ENCODE data around the gene LSM3. TPM values are rescaled to one million over a fixed set of nuclear protein-coding genes. Genes with fewer than 3 reads are reported as not detected.

Gene LSM3
- total and polyA plus RNA-seq, 9 of the 15 experiments (the other 6 are each of a cell fraction or from before 2014, with no cell fraction given) = 33.8 to 203 (median 61.2) TPM

GRCh38 chr3:14206548-14207177 is 28.0 kb downstream of the LSM3 start (continued):
- TF ChIP-seq CTCF (IDR thresholded peaks at IDR 0.05 in 2 of 3, conservative IDR thresholded peaks at IDR 0.05 in 1 of 3; ENCODE audit: insufficient read depth in 2 of 3, low read depth in 1 of 3, low read length in 3 of 3) (peak; percentile 41 to 44 (median 42); a peak in 5 of 6 replicates), SAFB2 (IDR thresholded peaks at IDR 0.05; ENCODE audit: borderline replicate concordance, low read depth, low read length, severe bottlenecking) (no peak), HMBOX1 (IDR thresholded peaks at IDR 0.05) (no peak), THAP7 (CRISPR knock-in tag; IDR thresholded peaks at IDR 0.05) (no peak), ZFPM2 (CRISPR knock-in tag; IDR thresholded peaks at IDR 0.05) (no peak), HDAC6 (IDR thresholded peaks at IDR 0.05; ENCODE audit: low read depth, low read length) (no peak), CEBPB (tag; IDR thresholded peaks at IDR 0.05) (peak; percentile 65), ZNF77 (CRISPR knock-in tag; IDR thresholded peaks at IDR 0.05) (no peak), ZNF274 (IDR thresholded peaks at IDR 0.05; ENCODE audit: borderline replicate concordance, low read depth, low read length) (no peak), TAF9B (IDR thresholded peaks at IDR 0.05; ENCODE audit: partially characterized antibody) (no peak), MEIS2 (IDR thresholded peaks at IDR 0.05; ENCODE audit: partially characterized antibody) (peak; percentile 39), ZNF224 (CRISPR knock-in tag; IDR thresholded peaks at IDR 0.05) (no peak), ARID4B (CRISPR knock-in tag; IDR thresholded peaks at IDR 0.05) (no peak), TFAM (CRISPR knock-in tag; conservative IDR thresholded peaks at IDR 0.05) (no peak), DDX20 (tag; IDR thresholded peaks at IDR 0.05; ENCODE audit: low read depth) (no peak), TCF7 (IDR thresholded peaks at IDR 0.05; ENCODE audit: borderline replicate concordance) (no peak), NONO (IDR thresholded peaks at IDR 0.05; ENCODE audit: low read depth in 2 of 2, low read length in 1 of 2) (no peak), ZNF76 (CRISPR knock-in tag; IDR thresholded peaks at IDR 0.05; ENCODE audit: borderline replicate concordance) (peak; percentile 23; the same call in 1 of the 2 replicates), POLR2B (IDR thresholded peaks at IDR 0.05; ENCODE audit: low read depth, partially characterized antibody) (no peak), EHMT2 (IDR thresholded peaks at IDR 0.05) (no peak), HMG20B (CRISPR knock-in tag; IDR thresholded peaks at IDR 0.05) (no peak)

Data from K562 (cell line).